PC-9 (cell line): ENCODE results near the gene SYCP2L.
"Not testable (repeated sequence)": the region's sequence is repeated elsewhere in the genome, so short reads cannot be mapped to it uniquely, and the experiment has no call there.

Experiments
- CTCF ChIP-seq: fragments of 200-600 bp; sonication (generic); conservative IDR thresholded peaks from 2 replicates; pipeline ENCODE4 v1.6.1; 2017; ENCODE audit warnings: mixed run types, antibody characterized with exemption, mild to moderate bottlenecking, moderate library complexity
- EZH2 ChIP-seq: fragments of 200-600 bp; sonication (generic); IDR thresholded peaks from 2 replicates; pipeline ENCODE4 v1.8.0; 2017; ENCODE audit warnings: antibody characterized with exemption, low read depth

GRCh38 chr6:10882253-10882630 is 4.6 kb upstream of the SYCP2L start:
- not testable (repeated sequence) for TF ChIP-seq CTCF, EZH2
